HG02588 (cell line): Measurements from ENCODE around the gene TPCN2.
"Not testable (repeated sequence)": the region's sequence is repeated elsewhere in the genome, so short reads cannot be mapped to it uniquely, and the experiment has no call there.

Source experiments
- ATAC-seq: cut with Tn5 transposase; IDR thresholded peaks from one replicate; pipeline ENCODE4 v1.9.1; 2021; ENCODE audit warnings: mild to moderate bottlenecking, moderate library complexity; ENCODE audit not compliant: unreplicated experiment

The TPCN2 gene

DNA sequence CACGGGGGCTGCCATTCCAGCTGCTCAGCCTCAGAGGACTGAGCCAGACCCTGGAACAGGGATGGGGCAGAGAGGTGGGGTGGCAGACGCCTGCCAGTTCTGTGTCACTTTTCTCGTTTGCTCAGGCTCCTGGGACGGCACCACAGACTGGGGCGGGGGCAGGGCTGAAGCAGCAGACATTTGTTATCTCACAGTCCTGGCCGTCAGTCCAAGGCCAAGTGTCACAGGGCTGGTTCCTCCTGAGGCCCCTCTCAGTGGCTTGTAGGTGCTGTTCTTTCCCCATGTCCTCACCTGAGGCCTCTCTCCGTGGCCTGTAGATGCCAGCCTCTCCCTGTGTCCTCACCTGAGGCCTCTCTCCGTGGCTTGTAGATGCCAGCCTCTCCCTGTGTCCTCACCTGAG, 24.7 kb downstream of the TPCN2 start:
- no peak for ATAC-seq

DNA sequence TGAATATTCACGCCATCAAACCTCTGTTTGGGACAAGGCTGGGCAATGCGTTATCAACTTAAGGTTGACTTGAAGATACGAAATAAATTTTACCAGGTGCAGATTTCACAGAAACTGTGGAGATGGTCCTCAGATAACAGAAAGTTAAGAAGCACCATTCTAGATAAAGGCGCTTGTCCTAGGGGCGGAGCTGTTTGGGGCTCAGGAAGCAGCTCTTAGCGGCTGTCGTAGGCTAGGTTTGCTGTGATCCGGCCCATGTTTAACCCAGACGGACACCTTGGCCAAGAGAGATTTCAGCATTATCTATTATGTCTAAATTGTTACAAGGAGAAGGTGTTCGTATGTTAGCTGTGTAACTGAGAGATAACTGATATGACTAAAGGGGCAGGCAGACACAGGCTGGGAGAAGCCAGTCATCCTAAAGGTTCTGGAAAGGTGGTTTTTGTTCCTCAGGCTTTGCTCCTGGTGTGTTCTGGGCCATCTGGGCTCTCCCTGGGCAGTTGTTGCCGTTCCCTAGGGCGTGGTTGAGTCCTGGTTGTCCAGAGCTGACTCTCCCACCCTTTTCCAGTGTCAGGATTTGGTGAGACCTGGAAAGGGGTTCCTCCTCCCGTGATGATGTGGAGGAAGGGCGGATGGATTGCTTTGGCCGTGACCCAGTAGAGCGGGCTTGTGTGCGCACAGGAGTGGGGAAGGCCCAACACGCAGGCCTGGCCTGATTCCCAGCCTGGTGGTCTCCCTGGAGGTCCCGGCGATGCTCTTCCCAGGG, 25.8 kb downstream of the TPCN2 start:
- no peak for ATAC-seq

DNA sequence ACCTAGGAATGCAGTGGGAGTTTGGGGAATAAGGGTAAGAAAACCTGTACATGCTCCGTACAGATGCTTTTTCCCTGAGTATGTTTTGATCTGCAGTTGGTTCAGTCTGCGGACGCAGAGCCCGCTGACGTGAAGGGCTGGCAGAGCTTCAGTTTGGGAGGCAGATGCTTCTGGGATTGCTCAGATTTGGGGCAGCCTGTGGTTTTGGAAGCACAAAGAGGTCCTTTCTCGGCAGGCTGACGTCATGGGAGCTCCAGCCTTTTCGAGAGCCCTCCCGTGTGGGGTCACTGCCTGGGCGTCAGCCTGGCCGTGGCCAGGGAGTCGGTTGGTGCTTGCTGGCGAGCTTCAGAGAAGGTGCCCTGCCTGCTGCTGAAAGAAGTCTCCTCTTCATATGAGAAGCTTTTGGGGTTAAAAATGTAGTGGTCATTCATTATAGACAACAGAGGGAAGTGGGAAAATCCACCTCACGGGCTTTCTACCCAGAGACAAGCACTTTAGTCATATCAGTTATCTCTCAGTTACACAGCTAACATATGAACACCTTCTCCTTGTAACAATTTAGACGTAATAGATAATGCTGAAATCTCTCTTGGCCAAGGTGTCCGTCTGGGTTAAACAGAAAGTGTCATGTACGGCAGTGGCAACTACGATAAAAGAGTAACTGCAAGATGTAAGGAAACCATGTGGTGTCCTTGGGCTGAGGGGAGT, 26.8 kb downstream of the TPCN2 start:
- ATAC-seq, result no peak

DNA sequence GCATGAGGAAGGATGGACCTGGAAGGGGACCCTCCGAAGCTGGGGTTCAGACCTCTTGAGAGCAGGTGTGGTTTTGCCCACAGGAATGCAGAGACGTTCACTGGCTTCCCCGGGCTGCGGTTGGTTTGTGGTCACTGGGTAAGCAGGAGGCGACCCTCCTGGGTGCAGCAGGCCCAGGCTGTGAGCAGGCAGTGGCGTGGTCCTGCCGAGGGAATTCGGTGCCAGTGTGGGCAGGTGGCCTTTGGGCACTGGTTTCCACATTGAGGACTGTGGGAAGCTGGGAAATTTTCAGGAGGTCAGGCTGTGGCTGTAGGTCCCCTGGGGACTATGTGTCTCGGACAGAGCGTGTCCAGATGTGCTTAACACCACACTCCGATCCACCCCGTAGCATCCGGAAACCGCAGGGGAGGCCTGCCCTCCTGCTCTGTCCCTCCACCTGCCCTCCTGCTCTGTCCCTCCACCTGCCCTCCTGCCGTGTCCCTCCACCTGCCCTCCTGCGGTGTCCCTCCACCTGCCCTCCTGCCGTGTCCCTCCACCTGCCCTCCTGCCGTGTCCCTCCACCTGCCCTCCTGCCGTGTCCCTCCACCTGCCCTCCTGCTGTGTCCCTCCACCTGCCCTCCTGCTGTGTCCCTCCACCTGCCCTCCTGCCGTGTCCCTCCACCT, 27.5 kb downstream of the TPCN2 start:
- no peak for ATAC-seq

DNA sequence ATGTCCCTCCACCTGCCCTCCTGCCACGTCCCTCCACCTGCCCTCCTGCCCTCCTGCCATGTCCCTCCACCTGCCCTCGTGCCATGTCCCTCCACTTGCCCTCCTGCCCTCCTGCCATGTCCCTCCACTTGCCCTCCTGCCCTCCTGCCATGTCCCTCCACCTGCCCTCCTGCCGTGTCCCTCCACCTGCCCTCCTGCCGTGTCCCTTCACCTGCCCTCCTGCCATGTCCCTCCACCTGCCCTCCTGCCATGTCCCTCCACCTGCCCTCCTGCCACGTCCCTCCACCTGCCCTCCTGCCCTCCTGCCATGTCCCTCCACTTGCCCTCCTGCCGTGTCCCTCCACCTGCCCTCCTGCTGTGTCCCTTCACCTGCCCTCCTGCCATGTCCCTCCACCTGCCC, 28.2 kb downstream of the TPCN2 start:
- not testable (repeated sequence) for ATAC-seq

DNA sequence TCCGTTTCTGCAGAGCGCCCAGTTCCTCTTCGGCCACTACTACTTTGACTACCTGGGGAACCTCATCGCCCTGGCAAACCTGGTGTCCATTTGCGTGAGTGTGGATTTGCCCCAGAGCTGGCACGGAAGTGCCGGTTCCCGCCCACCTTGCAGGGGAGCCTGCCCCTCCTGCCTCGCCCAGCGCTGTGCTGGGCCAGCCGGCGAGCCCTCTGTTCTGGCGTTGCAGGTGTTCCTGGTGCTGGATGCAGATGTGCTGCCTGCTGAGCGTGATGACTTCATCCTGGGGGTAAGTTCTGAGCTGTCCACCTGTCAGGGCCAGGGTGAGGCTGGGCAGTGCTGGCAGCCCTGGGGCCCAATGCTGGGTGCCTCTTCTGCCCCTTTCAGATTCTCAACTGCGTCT, 29.8 kb downstream of the TPCN2 start:
- ATAC-seq, result no peak

DNA sequence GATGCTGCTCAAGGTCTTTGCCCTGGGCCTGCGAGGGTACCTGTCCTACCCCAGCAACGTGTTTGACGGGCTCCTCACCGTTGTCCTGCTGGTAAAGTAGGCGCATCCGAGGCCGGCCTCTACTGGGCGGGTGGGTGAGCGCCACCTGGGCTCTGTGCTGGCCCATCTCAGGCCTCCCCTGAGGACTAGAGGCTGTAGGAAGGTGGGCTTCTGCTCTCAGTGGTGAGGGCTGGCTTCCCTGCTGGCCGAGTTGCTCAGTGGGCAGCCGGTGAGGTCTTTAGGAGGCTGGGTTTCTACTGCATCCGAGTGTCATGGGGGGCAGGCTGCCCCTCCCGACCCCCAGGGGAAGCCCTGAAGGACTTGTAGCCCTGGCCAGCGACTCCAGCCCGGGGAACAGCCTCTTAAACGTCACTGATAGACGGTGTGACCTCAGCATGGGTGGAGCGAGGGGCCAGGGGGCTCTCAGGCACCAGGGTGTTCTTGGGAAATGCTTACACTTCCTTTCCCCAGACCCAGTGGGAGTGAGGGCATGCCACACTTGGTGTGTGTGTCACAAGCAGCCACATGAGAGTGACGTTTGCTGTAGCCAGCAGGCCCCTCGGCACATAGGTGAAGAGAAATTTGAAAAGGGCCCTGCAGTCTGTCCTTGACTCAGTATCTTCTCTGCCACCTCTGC, 30.3 kb downstream of the TPCN2 start:
- no peak for ATAC-seq

DNA sequence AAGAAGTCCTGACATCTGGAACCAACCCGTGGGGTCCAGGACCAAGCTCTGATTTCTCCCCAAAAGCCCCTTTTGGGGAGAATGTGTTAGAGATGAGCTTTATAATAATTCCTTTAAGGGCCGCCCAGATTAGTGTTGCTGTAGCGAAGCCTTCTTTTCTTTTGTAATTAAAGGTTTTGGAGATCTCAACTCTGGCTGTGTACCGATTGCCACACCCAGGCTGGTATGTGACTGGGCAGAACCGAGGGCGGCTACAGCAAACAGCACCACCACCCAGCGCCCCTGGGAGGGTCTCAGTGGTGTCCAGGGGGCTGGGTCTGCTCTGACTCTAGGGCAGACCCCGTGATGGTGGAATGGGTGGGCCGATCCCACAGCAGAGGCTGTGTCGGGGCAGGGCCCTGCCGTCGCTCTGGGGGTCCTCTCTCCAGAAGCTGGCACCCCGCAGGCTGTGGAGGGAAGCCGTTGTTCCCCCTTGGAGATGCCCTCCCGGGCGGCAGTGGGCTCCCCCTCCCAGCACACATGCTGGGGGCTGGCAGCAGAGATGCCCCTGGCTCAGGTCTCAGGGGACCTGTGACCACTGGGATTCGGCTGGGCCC, 31.0 kb downstream of the TPCN2 start:
- ATAC-seq, result no peak

DNA sequence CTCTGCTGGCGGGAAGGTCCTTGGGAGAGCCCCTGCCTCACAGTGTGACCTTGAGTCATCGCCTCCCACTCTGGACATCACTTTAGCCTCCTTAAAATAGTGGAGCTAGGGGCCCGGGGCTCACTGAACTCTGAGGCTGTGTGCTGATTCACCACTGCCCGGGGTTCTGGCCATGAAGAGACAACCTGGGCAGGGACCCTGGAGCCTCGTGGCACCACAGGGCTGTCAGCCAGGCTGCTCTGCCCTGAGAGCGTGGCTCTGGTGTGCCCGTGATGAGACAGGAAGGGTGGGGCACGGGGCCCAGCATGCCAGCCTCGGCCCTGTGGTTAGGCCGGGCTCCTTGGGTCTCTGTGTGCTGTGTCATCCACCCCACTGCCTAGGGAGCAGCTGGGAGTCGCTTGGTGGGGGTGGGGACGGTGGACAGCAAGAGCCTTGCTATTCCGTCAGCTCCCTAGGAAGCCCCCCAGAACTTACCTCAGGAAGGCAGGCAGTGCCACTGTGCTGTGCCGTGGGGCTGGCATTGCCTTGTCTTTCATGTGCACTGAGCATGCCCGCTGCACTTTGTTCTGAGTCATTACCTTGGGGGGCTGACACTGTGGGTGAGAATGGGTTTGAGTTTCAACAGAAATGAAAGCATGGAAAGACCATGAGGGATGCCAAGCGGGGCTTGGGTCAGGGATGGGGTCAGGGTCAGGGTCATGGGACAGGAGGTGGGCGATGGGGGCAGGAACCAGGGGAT, 31.7 kb downstream of the TPCN2 start:
- no peak for ATAC-seq

DNA sequence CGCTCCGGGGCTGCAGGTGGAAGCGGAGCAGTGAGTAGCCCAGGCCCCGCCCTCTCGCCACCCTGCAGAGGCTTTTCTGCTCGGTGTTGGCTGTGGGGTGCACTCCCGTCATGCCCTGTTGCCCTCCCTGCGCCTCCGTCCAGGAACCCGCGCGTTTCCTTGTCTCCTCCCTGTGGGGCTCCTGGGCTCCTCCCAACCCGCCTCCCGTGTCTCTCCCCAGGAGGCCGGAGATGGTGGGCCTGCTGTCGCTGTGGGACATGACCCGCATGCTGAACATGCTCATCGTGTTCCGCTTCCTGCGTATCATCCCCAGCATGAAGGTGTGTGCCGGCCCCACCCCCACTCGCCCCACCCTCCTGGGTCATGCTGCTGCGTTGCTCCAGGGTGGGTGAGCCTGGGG, 32.4 kb downstream of the TPCN2 start:
- no peak for ATAC-seq

DNA sequence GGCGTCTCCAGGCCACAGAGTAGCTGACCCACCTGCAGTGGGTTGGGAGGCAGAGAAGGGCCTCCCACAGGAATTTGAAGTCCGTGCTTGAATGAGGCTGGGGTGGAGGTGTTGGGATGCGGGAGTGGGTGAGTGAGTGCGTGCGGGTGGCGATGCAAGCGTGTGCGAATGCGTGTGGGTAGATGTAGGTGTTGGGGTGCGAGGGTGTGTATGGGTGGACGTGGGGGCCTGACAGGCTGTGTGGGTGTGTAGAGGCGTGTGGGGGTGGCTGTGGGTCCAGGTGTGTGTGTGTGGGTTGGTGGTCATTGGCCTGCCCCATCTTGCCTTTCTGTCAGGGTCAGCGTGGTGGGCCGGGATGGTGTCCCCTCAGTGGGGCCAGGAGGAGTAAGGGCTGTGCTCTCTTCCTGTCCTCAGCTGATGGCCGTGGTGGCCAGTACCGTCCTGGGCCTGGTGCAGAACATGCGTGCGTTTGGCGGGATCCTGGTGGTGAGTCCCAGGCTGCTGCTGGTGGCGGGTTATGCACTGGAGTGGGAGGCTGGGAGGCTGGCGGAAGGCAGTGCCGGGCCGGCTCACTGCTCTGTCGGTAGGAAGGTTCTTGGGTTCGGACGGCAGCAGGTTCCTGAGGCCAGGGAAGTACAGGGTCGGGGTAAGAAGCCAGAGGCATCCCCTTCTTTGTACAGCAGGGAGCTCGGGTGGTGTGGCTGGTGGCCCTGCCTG, 35.0 kb downstream of the TPCN2 start:
- no peak for ATAC-seq

DNA sequence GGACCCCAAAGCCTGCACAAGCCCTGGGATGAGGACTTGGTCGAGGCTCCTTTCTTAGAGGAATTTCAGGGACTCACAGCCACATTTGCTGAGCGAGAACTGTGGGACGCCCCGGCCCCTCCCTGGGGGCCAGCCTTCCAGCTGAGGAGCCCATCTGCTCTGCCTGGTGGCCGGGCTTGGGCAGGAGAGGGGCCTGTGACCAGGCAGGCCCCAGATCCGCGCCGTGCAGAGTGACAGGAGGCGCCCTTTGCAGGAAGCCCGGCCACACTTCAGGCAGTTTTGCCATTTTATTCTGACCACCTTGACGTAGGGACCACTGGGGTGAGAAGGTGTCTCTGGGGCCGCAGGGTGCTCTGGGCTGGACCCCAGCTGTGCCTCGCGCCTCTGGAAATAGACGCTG, 35.6 kb downstream of the TPCN2 start:
- no peak for ATAC-seq

DNA sequence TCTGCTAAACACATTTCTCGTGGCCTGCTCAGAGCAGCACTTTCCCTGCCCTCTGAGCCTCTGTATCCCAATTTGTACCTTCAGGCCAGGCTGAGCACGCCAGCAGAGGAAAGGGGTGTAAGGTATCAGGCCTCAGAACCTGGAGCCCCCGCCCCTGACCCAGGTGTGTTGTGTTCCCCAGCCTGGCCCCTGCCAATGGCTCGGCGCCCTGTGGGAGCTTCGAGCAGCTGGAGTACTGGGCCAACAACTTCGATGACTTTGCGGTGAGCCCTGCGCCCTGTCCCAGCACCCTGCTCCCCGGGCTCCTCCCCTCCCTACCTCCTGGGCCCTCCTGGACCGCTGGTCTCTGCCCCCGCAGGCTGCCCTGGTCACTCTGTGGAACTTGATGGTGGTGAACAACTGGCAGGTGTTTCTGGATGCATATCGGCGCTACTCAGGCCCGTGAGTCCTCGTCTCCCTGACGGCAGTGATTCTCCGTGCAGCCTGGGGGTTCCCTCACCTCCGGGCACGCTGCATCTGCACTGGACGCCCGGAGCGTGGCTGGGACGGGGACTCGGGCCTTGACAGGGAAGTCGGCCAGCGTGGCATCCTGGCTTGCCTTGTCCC, 36.9 kb downstream of the TPCN2 start:
- ATAC-seq, result no peak

DNA sequence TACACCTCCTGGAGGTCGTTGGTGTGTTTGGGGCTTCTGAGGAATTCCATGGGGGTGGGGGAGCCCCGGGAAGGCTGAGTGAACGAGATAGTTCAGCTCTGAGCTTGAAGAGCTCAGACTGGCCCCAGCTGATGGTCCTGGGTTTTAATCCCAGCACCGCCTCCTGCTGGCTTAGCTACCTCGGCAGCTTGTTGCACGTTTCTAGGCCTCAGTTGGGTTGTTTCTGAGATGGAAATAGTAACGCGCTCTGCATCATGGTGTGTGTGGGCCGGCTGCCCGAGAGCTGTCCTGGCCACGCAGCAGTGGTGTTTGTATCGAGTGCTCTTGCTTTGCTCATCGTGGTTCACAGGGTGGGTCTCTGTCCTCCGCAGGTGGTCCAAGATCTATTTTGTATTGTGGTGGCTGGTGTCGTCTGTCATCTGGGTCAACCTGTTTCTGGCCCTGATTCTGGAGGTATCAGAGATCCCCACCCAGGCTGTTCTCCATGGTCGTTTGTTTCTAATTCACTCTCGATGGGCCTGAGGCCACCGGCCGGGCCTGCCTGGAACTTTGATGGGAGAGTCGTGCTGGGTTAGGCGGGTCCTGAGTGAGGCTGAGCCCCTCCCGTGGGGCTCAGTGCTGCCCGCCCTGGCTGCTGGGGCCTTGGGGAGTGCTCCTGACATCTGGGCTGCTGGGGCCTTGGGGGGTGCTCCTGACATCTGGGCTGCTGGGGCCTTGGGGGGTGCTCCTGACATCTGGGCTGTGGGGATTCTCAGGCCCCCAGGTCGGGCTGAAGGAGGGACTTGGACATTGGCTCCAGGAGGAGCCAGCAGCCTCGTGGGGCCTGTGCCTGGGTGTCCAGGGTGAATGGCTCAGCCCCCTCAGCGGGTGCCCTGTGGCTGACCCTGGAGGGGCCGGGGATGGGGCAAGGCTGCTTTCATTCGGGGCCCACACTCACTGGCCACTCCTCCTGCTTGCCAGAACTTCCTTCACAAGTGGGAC, 37.7 kb downstream of the TPCN2 start:
- no peak for ATAC-seq

DNA sequence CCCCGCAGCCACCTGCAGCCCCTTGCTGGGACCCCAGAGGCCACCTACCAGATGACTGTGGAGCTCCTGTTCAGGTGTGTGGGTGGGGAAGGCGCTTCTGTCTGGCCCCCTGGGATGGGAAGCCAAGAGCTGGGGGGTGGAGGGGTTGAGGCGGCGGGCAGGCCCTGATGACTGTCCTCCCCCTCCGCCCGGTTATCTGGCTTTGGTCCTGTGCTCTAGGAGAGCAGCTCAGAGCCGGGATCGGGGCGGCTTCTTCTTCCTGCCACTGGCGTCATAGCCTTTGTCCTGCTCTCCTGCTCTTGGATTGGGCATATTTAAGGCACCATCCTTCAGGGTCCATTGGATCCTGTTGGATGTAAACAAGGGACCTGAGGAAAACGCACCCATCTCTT, 38.4 kb downstream of the TPCN2 start:
- ATAC-seq, result no peak

DNA sequence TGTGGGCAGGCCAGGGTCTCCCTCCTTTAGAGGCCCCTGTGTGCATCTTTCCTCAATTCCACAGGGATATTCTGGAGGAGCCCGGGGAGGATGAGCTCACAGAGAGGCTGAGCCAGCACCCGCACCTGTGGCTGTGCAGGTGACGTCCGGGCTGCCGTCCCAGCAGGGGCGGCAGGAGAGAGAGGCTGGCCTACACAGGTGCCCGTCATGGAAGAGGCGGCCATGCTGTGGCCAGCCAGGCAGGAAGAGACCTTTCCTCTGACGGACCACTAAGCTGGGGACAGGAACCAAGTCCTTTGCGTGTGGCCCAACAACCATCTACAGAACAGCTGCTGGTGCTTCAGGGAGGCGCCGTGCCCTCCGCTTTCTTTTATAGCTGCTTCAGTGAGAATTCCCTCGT, 39.1 kb downstream of the TPCN2 start:
- ATAC-seq, result no peak

DNA sequence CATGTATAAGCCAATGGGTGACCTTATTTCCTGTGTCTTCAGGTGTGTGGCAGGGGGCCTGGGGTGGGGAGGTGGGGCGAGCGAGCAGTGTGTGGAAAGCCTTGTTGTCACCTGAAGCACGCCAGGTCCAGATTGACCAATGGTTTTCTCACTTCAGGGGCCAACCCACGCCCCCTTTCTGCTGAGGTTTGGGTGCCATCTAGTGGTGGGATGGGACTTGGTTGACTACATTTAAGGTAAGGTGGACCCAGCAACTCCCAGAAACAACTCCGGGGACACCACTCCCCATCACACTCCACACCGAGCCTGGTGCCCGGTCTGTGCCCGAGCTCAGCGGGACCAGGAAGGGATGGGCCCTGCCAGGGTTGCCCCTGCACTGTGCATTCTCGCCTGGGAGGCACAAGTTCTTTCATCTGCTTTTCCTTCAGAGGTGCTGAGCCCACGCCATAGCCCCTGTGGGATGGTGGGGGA, 40.0 kb downstream of the TPCN2 start:
- no peak for ATAC-seq

DNA sequence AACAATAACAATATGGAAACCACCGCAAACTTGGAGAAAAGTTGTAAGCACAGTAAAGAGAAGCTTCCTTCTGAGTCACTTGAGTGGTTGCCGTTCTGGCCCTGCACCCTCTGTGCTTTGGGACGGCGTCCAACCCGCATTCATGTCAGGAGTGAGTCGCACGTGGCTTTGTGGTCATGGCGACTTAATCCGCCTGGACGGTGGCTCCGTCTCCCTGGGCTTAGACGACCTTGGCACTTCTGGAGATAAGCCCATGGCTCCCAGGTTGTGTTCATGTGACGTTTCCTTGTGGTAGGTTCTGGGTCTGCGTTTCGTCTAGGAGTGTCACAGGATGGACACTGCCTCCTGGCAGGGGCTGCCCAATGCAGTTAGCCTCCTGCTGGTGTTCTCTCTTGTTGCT, 40.5 kb downstream of the TPCN2 start:
- ATAC-seq, result no peak
